HG03108 (cell line): ENCODE data around the gene ARHGAP22.

Source experiments
- ATAC-seq: cut with Tn5 transposase; IDR thresholded peaks from one replicate; pipeline ENCODE4 v1.9.1; 2021; ENCODE audit warnings: moderate library complexity; ENCODE audit not compliant: unreplicated experiment

The ARHGAP22 gene

DNA sequence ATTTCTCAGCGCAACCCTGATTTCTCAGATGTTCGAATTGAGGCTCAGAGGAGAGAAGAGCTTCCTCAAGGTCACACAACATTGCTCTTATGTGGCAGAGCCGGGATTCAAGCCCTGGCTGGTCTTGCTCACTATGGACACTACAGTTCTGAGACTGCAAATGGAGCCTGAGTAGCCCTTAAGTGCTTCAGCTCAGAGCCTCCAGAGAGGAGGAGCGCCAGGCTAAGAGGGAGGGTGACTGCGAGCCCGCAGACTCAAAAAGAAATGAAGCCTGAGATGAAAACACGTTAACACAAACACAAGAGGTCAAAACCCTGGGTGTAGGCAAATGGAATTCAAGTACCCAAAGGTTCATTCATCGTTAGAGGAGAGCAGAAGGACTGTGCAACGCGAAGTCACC is 13.9 kb downstream of the ARHGAP22 start:
- no peak for ATAC-seq

DNA sequence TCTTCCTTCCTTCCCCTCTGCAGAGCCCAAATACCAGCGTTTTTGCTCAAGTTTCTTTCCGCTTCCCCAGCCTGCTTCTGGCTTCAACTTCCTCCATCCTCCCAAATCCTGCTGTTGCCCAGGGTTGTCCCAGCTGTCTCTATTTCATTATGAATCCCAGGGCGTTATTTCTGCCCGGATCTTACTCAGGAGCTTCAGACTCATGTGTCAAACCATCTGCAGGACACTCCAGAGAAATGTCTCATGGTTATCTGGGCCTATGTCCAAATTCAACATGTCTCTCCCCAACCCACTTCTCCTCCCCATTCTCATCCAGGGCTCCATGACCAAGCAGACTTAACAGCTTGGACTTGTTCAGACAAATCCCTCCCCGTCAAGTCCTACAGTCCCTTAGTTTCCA is 15.6 kb downstream of the ARHGAP22 start:
- ATAC-seq, result no peak

DNA sequence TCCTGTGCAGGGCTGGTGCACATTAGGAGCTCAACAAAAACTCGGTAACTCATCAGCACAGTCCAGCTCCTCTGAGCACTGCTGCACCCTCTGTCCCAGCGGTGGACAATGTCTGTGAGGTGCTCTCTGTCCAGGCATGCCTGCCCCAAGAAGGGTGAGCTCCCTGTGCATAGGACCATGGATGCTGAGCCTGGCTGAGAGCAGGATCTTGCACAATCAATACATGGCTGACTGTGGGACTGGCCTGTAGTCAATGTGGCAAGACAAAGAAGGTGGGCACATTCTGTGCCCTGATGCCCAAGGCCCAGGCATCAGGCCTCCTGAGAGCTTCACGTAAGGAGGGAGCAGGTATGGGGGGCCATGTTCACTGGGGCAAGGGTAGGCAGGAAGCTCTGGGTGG is 17.1 kb downstream of the ARHGAP22 start:
- ATAC-seq, result no peak

DNA sequence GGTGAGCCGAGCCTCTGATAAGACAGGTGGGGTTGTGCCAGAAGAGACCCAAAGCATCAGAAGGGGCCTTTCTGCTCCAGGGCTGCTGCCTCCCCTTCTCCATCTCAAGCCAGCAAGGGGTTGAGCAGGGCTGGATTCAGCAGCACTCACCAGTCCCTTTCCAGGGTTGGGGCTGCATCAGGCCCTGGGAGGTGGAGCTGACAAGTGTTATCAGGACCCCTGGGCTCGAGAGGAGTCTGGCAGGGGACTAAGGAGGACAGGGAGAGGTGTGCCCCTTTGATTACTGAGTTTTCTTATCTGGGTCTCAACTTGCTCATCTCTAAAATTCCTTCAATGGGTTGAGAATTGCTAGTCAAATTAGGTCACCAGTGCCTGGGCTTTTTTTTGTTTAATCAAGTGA is 17.8 kb downstream of the ARHGAP22 start:
- ATAC-seq, result no peak

DNA sequence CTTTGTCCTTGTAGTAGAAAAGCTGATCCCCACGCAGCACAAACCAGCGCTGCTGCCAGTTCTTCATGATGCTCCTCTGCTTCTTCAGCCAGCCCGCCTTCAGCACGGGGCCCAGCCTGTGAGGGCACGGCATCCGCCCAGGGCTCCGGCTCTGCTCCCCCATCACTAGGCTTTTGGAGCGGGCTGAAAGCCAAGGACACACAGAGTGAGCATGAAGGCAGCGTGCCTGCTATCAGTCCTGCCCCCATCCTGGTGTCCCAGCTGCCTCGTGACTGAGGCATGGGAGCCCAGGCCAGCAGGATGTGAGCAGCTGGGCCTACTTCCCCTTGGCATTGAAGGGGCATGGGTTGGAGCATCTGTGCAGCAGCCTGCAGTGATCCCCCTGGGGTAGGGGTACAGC is 21.9 kb downstream of the ARHGAP22 start:
- ATAC-seq, result no peak

DNA sequence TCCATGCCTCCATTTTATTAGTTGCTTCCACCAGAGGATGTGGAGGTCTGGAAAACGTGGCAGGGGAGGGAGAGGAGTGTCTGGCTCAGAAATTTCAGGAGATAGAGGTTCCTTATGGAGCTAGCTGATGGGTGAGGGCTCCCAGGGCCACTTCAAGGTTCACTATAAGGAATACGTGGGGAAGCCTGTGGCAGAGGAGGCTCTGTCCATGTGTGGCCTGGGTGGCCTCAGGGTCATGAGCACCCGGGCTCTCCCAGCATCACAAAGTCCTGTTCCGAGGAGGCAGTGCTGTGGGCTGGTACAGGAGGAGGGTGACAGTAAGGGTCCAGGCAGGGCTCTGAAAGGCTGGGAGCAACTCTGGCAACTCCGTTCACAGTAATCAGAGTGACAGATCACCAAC is 24.6 kb downstream of the ARHGAP22 start:
- ATAC-seq, result no peak

DNA sequence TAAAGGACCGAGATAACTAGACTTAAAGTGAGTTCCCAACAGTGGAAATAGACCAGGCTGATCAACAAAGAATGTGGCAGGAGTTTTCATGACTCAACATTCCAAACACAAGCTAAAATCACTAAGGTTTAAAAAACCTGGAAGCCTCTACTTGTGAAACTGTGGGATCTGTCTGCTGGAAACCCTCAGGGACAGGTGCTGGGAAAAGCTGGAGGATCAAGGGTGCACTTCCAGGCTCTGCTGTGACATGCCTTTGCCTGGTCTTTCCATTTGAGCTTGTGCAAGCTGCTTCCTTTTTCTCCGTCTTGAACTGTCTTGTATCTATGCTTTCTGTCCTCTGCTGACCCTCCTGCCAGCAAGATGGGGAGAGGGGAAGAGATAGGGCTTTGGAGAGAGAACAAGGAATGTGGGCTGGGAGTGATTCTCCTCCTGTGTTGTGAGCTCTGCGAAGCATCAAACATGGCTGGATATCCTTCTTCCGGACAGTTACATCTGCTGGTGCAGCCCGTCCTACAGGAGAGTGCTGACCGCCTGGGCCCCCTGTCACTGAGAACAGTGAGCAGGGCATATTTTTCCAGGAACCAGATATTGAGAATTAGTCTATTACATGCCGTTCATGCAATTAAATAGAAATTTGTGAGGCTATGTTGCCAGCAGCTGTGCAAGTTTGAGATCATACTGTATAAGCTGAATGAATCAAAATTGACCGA is 25.5 kb downstream of the ARHGAP22 start:
- no peak for ATAC-seq

DNA sequence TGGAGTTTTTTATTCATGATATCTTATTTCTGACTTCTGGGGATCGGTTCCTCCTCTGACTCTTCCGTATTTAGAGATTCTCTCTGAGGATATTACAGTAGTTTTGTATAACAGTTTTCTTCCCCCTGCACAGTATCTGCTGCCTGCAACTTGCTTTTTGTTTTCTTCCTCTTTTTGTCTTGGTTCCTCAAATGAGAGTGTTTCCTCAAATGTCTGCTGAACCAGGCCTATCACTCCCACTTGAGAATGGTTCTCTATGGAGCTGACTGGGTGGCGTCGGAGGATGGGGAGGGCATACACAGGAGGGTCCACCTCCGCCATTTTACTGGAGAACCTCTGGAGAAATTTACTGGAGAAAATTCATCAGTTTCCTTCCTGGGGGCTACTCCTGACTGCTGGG is 27.7 kb downstream of the ARHGAP22 start:
- ATAC-seq, result no peak

DNA sequence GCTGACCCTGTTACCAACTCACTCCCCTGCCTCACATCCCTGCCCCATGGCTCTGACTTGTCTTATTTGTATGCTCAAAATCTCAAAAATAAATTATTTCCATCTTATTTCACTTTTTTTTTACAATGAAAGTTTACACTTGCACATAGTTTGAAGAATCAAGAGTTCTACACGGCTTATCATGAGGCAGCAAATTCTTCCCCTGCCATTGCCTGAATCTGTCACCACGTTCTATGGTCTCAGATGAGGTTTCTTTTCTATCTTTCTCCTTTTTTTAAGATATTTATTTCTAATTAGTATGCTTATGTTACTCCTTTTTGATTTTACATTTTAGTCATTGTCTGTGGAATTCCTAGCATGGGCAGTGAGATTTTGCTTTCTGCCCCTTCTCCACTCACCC is 28.4 kb downstream of the ARHGAP22 start:
- ATAC-seq, result no peak

DNA sequence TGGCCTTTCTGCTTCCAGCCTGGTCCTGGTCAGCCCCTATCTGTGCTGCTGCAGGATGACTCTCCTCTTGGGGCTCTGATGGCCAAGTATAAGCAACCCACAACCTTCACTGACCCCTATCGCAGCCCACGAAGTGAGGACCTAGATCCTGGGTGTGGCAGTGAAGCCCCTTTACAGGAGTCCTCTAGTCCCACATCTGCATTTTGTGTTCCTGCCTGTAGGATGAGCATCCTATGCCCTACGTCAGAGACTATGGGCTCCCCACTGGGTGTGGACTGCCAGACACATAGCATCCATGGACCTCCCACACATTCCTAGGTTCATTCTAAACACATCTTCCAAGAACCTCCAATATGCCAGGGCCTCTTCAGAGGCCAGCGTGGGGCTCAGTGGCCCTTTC is 29.0 kb downstream of the ARHGAP22 start:
- ATAC-seq, result no peak

DNA sequence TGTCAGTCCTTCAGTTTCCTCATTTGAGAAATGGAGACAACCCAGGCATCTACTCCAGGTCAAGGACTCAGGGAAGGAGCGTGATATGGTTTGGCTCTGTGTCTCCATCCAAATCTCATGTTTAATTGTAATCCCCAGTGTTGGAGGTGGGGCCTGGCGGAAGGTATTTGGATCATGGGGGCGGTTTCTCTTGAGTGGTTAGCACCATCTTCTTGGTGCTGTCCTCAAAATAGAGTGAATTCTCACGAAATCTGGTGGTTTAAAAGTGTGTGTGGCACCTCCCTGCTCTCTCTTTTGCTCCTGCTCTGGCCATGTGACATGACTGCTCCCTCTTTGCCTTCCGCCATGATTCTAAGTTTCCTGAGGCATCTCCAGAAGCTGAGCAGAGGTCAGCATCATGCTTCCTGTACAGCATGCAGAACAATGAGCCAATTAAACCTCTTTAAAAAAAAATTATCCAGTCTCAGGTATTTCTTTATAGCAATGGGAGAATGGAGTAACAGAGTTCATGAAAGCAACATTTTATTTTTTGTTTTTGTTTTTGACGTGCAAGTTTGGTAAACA is 30.0 kb downstream of the ARHGAP22 start:
- no peak for ATAC-seq

DNA sequence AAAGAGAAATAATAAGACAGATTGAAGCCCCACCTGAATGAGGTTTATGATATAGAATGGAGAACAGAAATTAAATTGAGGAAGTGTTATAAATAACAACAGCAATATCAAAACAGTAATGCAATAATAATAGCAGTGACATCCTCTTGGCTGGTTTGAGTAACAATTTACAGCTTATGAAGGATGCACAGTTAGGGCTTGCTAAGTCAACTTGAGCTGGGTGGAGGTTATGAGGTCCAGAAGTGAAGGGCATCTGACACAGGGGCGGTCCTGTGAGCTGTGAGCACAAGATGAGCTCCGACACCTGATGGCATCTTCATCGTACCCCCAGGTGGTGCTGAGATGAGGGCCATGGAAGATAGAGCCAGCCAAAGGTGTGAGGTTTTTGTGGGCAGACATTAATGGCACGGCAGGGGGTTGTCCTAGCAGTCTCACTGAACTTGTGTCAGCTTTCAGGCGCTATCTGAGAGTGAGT is 30.5 kb downstream of the ARHGAP22 start:
- no peak for ATAC-seq

DNA sequence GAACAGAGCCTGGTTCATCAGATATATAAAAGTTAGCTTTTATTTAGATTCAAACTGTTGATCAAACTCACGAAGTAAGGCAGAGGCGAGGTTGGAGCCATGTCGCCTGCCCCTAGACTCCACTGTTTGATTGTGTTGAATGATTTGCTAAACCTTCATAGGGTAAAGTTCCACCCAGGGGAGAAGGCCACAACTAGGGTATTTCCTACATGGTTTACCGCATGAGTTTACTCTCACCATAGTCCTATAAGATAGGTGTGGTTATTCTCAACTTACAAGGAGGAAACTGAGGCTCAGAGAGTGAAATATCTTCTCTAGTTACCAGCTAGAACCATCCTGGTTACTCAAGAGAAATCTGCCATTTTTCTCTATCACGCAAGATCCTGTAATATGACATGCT is 31.8 kb downstream of the ARHGAP22 start:
- no peak for ATAC-seq

DNA sequence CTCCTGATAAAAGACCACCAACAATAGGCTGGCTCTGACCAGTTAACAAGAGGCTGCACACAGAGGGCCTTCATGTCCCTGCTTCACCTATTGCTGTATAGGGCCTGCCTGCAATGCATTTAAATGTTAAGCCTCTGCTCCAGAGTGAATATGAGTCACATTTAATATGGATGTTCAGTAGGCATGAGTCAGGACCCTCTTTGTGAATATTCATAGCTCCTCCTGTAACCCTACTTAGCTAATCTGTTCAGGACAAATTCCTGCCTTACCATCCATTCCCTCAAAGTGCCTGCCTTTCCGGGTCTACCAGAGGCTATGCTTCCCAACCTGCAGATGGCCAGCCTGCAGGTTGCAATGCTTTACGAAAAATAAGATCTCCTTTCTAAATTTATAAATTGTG is 32.5 kb downstream of the ARHGAP22 start:
- no peak for ATAC-seq

DNA sequence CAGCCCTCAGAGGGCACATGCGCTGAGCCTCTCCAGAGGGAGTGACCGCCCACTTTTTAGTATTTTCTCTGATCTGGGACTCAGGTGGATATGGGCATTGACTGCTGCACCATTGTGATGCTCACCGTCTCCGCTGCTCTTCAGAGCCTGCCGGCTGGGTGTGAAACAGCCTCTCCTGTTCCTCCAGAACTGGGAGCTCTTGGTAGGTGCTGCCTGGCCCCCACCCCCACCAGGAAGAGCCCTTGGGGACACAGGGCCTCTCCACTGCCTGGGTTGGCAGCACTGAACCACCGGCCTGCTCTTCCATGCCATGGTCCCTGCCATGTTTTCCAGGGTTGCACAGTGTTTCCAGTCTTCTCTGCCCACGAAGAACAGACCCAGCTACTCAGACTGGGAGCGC is 36.3 kb downstream of the ARHGAP22 start:
- no peak for ATAC-seq

DNA sequence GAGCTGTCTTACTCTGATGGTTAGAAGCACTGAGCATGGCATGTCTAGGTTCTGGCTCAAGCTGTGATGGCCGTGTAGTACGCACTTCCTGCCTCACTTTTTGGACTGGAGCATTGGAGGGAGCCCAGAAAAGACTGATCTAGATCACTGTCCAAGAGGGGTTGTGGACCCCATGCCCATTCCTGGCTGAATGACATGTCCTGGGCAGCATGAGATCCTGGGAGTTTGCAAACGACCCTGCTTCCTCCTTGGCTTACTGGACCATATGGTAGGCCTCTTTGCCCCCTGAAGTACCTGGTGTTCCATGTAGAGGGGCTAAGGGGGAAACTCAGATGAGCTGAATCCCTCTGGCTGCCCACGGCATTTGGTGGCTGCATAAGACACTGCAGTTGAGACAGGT is 36.7 kb downstream of the ARHGAP22 start:
- ATAC-seq, result no peak

DNA sequence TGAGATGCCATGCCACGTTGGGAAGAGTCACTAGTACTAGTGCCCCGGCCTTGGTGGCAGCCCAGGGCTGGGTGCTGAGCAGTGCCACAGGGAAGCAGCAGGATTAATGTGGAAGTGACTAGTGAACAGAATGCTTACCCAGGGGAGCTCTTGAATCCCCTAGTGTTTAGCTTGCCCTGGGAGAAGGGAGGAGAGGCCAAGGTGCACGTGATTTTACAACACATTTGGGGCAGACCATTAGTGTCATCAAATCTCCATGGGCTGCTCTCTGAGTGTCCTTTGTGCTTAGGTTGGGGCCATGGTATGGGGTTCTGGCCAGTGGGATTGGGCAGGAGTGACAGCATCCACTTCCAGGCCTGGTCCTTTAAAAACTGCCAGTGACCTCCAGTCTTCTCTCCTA is 37.5 kb downstream of the ARHGAP22 start:
- no peak for ATAC-seq

DNA sequence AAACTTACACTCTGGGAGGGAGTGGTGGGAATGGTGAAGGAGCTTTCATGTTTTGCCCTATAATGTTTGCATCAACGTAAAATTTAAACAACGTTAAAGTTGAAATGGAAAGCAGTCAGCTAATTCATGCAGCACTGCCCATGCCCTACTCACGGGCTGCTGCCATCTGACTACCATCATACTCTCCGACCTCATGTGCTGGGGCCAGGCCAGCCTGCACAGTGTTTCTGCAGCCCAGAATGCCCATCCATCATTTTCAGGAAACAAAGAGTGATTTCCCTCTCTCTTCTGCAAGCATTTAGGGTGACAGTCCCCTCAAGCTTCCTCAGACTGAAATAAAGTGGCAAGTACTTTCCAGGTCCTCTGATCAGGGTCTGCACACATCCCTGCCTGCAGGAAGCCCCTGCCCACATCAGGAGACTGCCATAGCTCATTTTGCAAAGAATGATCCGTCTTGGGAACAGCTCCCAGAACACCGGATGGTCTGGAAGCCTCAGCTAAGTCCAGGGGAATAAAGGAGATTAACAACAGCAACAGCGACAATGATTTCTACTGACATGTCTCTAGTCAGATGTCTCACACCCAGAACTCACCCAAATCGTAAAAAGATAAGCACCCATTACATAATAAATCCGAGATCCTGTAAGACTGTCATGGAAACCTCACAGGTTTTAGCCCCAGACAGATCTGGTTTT is 40.3 kb downstream of the ARHGAP22 start:
- ATAC-seq, result no peak

DNA sequence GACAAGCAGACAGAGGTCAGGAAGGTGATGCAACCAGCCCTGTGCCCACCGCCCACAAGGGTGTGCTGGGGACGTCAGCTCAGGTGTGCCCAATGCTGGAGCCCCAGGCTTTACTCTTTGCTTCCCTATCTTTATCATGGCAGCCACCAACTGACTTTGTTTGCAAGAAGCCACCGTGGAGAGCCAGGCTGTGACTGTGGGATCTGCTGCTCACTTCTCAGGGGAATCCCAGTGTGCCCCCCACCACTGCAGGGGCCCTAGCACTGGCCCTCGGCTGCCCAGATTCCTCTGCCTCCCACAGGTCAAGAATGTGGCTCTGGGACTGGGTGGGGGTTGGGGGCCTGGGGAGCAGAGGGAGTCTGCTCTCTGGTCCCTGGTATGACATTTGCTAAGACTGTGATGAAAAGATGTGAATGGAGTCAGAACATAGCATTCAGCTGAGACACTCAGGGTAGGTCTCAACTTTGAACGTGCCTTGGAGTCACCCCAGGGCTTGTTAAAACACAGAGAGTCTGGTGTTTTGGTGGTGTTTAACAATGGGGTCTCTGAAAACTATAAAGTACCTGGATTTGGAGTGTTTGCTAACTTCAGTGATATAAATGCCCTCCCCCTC is 47.3 kb downstream of the ARHGAP22 start:
- ATAC-seq, result no peak

DNA sequence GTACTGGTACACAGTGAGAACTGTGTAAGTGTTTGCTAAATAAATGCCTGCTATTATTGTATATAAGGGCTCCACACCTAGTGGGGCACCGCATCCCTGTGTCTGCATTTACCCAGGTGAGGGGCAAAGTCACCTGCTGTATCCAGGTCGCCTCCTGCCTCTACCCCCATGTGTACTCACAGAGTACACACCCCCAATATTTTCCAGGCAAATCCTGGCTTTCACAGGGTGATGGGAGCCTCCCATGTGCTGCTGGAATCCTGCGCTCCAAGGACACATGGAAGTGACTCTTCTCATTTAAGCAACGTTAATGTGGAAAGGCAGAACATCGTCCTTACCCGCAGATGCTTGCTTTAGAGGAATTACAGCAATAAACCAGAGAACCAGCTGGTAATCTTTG is 48.2 kb downstream of the ARHGAP22 start:
- no peak for ATAC-seq

DNA sequence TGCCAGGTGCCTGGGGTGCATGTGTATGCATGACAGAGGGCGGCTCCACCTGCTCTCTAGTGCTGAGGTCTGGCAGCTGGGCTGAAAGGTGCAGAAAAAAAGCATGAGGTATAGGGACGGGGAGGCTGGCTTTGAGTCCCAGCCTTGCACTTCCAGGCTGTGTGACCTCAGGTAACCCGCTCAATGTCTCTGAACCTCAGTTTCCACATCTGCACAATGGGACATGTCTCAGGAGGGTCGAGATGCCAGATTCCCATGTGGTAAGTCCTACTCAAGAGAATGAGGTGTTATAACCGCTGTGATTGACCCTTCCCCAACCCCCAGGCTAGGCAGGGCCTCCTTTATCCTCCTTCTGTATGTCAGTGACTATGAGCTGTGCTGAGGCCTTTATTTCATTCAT is 48.8 kb downstream of the ARHGAP22 start:
- ATAC-seq, result no peak
